Measurements from ENCODE around the gene ID3. TPM values are rescaled to one million over a fixed set of nuclear protein-coding genes. Genes with fewer than 3 reads are reported as not detected.

The ID3 gene
- total RNA-seq, 1 donor from 2014 or later, result 420 TPM

DNA sequence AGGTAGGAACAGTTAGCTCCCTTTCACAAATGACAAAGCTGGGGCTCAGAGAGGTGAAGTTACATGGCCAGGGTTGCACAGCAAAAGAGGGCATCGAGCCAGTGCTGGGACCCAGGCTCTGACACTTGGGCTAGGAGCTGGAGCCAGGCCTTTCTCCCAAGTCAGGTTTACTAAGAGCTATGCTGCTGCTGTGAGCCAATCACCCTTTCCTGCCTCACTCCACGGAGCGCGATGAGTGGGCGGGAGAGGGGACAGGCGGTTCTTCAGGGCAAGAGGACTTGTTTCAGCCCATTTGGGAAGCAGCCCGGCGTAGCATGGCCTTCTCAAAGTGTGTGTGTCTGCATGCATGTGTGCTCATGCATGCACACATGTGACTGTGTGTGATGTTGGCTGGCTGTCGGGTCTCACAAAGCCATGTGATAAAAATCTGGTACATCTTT is 10.6 kb downstream of the ID3 start:
- no peak for DNase-seq (ENCODE audit: low spot score, unreplicated experiment)
- H3K9me3 Mint-ChIP-seq (ENCODE audit: low read depth), result no peaks in the 10 kb centered on the region
- TF ChIP-seq CTCF (IDR thresholded peaks at IDR 0.05; ENCODE audit: unreplicated experiment), result no peak
- peaks cover 19% of the 10 kb centered on the region for H3K4me1 Mint-ChIP-seq (ENCODE audit: low read depth)
- no peak overlapping the region for H3K27ac Mint-ChIP-seq
- H3K36me3 Mint-ChIP-seq (ENCODE audit: insufficient read depth), result no peaks in the 10 kb centered on the region
- H3K4me3 Mint-ChIP-seq (ENCODE audit: low read depth), result no peak overlapping the region
- no peaks in the 10 kb centered on the region for H3K27me3 Mint-ChIP-seq

- Mint-ChIP-seq H3K27ac (no peak overlapping the region), H3K4me1 (ENCODE audit: low read depth) (peaks cover 17% of the 10 kb centered on the region), H3K27me3 (no peaks in the 10 kb centered on the region), H3K4me3 (ENCODE audit: low read depth) (no peak overlapping the region), H3K36me3 (ENCODE audit: insufficient read depth) (no peaks in the 10 kb centered on the region), H3K9me3 (ENCODE audit: low read depth) (no peaks in the 10 kb centered on the region)
- DNase-seq (ENCODE audit: low spot score, unreplicated experiment), result no peak
- TF ChIP-seq CTCF (IDR thresholded peaks at IDR 0.05; ENCODE audit: unreplicated experiment), result no peak
These were observed 12.3 kb downstream of the ID3 start for GRCh38 chr1:23546897-23547584.

- TF ChIP-seq CTCF (IDR thresholded peaks at IDR 0.05; ENCODE audit: unreplicated experiment), result no peak
- DNase-seq (ENCODE audit: low spot score, unreplicated experiment), result no peak
- H3K27me3 Mint-ChIP-seq, result peaks cover 3% of the 10 kb centered on the region
- H3K9me3 Mint-ChIP-seq (ENCODE audit: low read depth), result no peaks in the 10 kb centered on the region
- no peak overlapping the region for H3K4me3 Mint-ChIP-seq (ENCODE audit: low read depth)
- peaks cover 11% of the 10 kb centered on the region for H3K4me1 Mint-ChIP-seq (ENCODE audit: low read depth)
- H3K27ac Mint-ChIP-seq, result no peak overlapping the region
- H3K36me3 Mint-ChIP-seq (ENCODE audit: insufficient read depth), result no peaks in the 10 kb centered on the region
These were observed 13.4 kb downstream of the ID3 start for GRCh38 chr1:23545851-23546250.

DNA sequence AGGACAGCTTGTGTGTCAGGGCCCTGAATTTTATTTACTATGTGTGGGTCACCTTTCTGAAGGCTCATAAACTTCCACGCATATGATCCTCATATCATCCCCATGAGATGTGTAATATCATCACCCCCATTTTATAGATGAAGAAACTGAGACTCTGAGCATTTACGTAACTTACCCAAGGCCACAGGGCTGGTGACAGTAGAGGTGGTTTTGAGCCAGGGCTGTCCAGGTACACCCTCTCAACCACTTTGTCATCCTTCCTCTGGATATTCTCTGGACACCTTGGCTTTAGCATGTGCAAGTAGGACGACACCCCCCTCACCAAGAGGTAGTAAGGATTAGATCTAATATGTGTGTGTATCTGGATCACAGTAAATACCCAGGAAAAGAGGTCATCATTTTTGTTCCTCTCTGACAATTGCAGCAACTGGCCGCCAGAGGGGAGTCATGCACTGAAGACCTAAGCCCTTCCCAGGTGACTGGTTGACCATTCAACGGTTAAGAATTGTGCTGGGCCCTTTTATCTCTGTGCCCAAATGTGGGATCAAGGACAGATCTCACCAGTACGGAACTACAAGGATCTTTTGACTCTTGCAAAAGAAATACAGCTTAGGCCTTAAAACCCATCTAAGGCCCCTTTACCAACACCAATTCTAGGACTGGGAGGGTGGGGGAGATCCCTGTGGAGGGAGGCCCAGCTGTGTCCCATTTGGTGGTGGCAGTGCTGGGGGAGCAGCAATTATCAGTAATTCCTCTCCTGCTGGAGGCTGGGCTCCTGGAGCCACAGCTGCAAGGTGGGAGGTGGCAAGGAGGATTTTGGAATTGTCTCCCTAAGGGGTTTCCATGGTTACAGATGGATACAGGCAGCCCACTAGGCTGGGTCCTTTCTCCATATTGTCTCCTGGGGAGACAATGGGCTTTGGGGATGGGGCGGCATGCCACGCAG is 14.6 kb downstream of the ID3 start:
- H3K4me3 Mint-ChIP-seq (ENCODE audit: low read depth), result no peak overlapping the region

More for the DNA sequence above, 14.6 kb downstream of the ID3 start:
- TF ChIP-seq CTCF (IDR thresholded peaks at IDR 0.05; ENCODE audit: unreplicated experiment), result peak; percentile 91
- H3K9me3 Mint-ChIP-seq (ENCODE audit: low read depth), result no peaks in the 10 kb centered on the region
- H3K4me1 Mint-ChIP-seq (ENCODE audit: low read depth), result peaks cover 11% of the 10 kb centered on the region
- peaks cover 3% of the 10 kb centered on the region for H3K27me3 Mint-ChIP-seq
- no peak overlapping the region for H3K27ac Mint-ChIP-seq
- H3K36me3 Mint-ChIP-seq (ENCODE audit: insufficient read depth), result no peaks in the 10 kb centered on the region
- peak; percentile 74 for DNase-seq (ENCODE audit: low spot score, unreplicated experiment)
